GM18861 (cell line): ENCODE measurements around the gene FAM135A.

Experiments
- ATAC-seq: cut with Tn5 transposase; IDR thresholded peaks from one replicate; pipeline ENCODE4 v1.9.1; 2021; ENCODE audit not compliant: unreplicated experiment

The FAM135A gene

GRCh38 chr6:70413114-70413991 lies at the start of gene FAM135A:
TSS of gene FAM135A (plus strand) at chr6:70413508. CDS start at chr6:70428343, 14,835 bp downstream.
- ATAC-seq = peak; percentile 65

DNA sequence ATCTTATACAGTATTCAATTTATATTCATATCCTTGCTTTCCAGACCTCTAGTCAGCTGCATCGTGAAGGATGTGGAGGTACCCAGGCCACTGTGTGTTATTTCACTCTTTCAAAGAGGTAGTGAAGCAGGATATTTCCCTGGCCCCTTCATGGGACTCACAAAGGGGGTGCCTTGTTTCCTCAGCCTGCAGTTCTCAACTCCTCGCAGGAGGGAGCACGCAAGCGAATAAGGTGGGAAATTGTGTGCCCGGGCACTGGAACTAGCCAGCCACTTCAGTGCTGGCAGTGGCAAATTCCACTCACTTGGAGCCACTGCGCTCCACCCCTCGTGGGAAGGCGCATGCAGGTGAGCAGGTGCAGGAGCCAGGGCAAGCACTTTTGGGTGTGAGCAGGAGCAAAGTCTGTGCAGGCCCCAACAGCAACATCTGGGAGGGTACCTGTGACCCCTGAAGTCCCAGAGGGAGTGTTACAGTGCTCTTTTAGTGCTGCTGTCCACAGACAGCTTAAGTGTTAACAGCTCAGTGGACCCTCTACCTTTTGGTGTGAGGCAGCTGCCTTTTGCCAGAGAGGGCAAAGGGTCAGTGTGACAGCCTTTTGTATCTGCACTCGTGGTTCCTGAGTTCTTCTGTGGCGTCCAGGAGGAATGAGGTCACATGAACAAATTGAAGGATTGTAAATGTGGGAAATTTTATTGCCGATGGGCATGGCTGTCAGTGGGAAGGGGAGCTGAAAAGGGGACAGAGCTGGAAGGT lies 49.4 kb upstream of the FAM135A start:
- no peak for ATAC-seq

GRCh38 chr6:70369332-70369950 lies 43.9 kb upstream of the FAM135A start:
- peak; percentile 80 for ATAC-seq

GRCh38 chr6:70370496-70370895 lies 42.8 kb upstream of the FAM135A start:
- no peak for ATAC-seq

DNA sequence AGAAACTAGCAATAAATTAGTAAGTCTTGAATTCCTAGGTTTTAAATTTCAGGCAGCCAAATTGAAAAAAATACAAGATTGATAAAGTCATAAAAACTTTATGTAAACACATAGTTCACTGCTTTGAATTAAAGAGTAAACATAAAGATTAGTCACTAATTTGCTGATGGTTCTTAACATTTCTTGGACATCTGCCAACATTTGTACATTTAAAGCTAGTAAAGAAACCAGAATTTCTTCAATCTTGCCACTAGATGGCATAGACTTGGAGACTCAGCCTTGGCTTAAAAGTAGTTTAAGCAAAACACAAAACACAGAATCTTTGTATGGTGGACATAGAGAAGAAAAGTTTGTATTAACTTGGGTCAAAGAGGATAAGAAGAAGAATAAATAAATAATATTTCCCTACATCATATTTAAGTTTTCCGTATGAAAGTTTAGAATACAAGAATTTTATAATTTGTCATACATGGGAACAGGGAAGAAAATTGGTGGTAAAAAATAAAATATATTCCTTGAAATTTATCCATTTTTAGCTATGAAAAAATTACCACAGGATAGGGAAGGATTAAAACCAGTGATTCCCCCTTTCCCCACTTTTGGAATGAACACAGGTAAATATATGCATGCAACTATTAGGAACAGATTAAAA lies 41.7 kb upstream of the FAM135A start:
- ATAC-seq = peak; percentile 50

DNA sequence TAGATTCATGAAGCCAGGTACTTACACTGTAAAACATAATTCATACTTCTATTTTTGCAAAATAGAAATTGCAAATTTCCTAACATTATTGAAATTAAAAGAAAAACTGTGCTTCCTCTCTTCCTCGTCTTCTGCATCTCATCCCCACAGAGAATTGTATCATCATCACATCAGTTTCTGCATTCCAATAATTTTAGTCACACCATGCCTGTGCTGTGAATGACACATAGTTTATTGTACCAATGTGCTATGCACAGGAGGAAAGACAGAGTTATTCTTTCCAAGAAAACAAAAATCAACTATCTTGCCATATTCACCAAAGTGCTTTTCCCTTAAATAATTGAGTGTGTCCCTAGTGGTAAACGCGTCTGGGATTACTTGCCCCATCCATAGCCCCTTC lies 38.1 kb upstream of the FAM135A start:
- no peak for ATAC-seq

DNA sequence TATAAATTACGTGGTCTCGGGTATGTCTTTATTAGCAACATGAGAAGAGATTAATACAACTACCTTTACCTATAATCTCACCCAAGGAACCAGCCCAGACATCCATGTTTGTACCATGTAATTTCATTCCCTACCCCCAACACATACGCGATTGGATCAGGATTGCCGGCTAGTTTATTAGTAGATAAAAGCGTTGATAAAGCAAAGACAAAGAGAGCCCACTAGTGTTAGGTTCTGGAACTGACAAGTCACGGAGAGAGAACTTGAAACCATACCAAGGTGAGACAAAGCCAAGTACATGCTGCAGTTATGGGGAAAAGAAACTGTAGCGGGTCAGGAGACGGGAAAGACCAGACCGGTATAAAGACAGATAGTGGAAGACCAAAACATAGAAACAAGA lies 37.4 kb upstream of the FAM135A start:
- no peak for ATAC-seq

- ATAC-seq = no peak
These were observed 36.7 kb upstream of the FAM135A start for GRCh38 chr6:70376628-70377027.

- ATAC-seq = no peak
These were observed 35.9 kb upstream of the FAM135A start for GRCh38 chr6:70377372-70377771.

GRCh38 chr6:70379473-70380013 lies 33.8 kb upstream of the FAM135A start:
- peak; percentile 51 for ATAC-seq

DNA sequence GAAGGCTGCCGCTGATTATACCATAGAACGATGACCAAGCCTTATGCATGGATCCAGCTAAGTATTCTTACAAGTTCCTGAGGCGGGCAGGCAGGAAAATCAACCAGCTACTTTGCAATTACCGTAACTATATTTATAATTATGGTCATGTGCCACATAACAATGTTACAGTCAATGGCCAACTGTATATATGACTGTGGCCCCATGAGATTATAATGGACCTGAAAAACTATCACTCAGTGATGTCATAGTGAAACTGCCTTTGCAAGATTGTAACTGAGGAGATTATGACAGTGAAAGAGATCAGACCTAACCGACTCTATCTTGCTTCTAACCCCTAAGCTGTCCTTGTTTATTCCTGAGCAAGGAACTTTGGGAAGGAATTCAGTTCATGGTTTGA lies 33.1 kb upstream of the FAM135A start:
- peak; percentile 96 for ATAC-seq

DNA sequence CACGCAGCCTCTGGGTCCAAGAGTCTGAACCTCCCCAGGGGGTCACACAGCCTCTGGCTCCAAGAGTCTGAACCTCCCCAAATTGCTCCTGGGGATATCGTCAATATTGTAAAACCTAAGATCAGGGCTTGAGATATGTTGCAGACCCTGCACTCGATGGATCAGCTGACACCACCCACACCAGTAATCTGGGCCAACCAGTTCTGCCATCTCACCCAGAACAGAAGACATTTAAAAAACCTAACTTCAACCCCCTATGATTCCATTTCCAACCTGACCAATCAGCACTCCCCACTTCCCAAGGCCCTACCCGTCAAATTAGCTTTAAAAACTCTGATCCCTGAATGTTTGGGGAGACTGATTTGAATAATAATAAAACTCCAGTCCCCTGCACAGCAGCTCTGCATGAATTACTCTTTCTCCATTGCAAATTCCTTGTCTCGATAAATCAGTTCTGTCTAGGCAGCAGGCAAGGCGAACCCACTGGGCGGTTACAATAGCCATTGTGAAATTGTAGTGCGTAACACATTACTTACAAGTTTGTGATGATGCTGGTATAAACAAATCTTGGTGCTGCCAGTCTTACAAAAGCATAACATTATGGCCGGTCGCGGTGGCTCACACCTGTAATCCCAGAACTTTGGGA lies 32.4 kb upstream of the FAM135A start:
- no peak for ATAC-seq

- ATAC-seq = no peak
These were observed 31.9 kb upstream of the FAM135A start for GRCh38 chr6:70381417-70381782.

GRCh38 chr6:70385901-70386300 lies 27.4 kb upstream of the FAM135A start:
- no peak for ATAC-seq

GRCh38 chr6:70388814-70389213 lies 24.5 kb upstream of the FAM135A start:
- no peak for ATAC-seq

DNA sequence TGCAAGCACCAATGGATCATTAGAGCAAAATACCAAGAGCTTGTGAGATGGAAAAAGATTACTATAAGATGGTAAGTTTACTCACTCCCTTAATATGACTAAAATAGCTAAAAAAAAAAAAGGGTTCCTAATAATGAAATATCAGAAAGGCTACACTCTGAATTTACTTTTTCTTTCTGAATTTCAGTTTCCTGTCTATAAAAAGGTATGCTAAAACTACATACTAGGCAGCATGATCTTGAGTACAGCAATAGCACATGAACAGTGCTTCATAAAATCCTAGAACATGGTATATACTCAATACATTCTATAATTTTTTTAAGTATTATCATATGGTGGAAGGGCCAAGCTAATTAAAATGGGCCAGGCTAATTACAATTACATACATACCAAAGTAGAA lies 24.0 kb upstream of the FAM135A start:
- ATAC-seq = no peak

DNA sequence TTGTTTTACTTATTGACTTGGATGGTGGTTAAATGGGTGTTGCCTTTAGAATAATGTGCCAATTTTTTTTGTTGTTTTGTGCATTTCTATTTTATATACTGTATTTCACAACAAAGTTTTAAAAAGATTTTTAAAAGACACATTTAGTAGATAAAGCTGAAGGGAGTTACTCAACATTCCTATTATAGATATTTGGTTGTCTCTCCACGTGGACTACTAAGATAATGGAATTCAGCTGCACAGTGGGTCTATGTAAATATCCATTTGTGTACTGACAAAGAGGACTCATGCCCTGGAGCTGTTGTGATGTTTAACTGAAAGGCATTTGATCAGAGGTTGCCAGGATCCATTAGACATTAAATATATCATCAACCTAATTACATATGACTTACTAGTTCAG lies 23.2 kb upstream of the FAM135A start:
- no peak for ATAC-seq

GRCh38 chr6:70391492-70391891 lies 21.8 kb upstream of the FAM135A start:
- ATAC-seq = no peak

- no peak for ATAC-seq
These were observed 18.6 kb upstream of the FAM135A start for GRCh38 chr6:70394518-70395300.

DNA sequence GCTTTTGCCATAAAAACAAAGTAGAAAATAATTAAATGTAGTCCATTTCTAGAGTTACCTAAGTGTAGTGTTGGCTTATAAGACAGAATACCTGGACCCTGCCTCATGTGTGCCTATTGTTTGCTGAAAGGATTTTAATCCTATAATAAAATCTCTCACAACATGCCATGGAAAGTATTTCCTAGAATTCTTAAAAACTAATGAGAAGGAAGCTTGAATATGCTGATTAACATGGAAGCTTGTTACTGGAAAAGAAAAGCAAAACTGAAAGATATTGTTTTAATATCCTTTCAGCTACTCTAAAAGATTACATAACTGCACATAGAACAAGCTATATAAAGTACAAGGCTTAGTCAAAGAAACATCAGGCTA lies 18.0 kb upstream of the FAM135A start:
- ATAC-seq = no peak
